Hepatocyte (in vitro differentiated cells): Measurements from ENCODE around the gene CALD1.

ENCODE experiments used
- EZH2 ChIP-seq: fragments of 200-600 bp; sonication (generic); IDR thresholded peaks from 2 replicates; pipeline ENCODE4 v1.6.1; 2016; ENCODE audit warnings: antibody characterized with exemption, mild to moderate bottlenecking, borderline replicate concordance
- EZH2phosphoT487 ChIP-seq: fragments of 200-600 bp; sonication (generic); IDR thresholded peaks from one replicate; pipeline ENCODE4 v1.6.1; 2018; ENCODE audit warnings: antibody characterized with exemption, mild to moderate bottlenecking, low read depth, moderate library complexity; ENCODE audit not compliant: unreplicated experiment, severe bottlenecking
- TF ChIP-seq, protein P1 (sequence below): fragments of 200-600 bp; sonication (generic); IDR thresholded peaks from 2 replicates; pipeline ENCODE4 v1.5.1; 2016; ENCODE audit warnings: antibody characterized with exemption, mild to moderate bottlenecking; ENCODE audit not compliant: poor library complexity

DNA sequence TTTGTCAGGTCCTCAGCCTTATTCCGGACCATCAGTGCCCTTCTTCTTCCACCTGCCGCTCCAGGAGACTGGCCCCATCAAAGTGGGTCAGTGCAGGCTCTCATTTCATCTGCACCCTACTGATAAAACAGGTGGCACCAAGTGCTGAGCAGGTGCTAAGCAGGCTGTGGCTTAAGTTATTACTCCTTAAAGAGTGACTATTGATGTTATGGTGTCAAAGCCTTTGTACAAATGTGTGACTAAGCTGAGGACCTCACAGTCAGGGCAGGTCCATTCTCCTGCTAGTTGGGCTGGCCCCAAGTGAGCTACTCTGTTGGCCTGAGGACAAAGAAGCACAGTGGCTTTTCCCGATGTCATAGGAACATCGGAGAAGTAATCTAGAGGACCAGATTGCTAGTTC lies 11.2 kb upstream of the CALD1 start:
- TF ChIP-seq, protein P1, sequence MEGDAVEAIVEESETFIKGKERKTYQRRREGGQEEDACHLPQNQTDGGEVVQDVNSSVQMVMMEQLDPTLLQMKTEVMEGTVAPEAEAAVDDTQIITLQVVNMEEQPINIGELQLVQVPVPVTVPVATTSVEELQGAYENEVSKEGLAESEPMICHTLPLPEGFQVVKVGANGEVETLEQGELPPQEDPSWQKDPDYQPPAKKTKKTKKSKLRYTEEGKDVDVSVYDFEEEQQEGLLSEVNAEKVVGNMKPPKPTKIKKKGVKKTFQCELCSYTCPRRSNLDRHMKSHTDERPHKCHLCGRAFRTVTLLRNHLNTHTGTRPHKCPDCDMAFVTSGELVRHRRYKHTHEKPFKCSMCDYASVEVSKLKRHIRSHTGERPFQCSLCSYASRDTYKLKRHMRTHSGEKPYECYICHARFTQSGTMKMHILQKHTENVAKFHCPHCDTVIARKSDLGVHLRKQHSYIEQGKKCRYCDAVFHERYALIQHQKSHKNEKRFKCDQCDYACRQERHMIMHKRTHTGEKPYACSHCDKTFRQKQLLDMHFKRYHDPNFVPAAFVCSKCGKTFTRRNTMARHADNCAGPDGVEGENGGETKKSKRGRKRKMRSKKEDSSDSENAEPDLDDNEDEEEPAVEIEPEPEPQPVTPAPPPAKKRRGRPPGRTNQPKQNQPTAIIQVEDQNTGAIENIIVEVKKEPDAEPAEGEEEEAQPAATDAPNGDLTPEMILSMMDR: no peak
- no peak for TF ChIP-seq EZH2
- no peak for TF ChIP-seq EZH2phosphoT487
